CD4-positive, alpha-beta T cell treated with Interleukin-4 for 1 hour (primary cell): ENCODE measurements around the gene FUCA2.
"Not testable (repeated sequence)": the region's sequence is repeated elsewhere in the genome, so short reads cannot be mapped to it uniquely, and the experiment has no call there.

Experiments used
- DNase-seq, 2 donors: peaks; one replicate each; pipeline ENCODE4 v3.0.0-alpha.2; 2020 to 2022

Gene FUCA2

DNA sequence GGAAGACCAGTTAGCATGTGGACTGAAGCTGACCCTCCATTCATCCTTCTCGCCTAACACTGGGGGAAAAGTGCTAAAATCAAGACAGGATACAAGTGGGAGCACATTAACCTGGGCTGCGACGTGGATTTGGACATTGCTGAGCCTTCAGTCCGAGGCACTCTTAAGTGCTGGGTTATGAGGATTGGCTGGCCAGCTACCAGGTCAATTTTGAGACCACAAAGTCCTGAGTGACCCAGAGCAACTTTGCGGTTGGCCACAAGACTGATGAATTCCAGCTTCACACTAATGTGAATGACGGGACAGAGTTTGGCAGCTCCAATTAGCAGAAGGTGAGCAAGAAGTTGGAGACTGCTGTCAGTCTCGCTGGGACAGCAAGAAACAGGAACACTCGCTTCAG is 20.7 kb downstream of the FUCA2 start:
- DNase-seq, result no peak

DNA sequence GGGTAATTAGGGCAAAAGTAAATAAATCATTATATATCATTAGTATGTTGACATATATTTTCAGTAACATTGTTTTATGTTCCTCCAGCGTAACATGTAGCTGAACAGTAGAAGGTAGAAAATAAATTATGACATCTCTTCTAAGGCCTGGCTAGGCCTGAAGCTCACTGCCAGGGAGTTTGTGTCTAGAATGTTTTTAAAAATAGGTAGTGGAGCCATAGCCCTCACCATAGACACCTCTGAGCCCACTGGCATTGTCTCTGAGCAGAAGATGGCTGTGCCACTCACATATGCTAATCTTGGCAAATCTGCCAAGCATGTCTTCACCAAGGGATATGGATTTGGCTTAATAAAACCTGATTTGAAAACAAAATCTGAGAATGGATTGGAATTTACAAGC is 21.3 kb downstream of the FUCA2 start:
- DNase-seq, result no peak

DNA sequence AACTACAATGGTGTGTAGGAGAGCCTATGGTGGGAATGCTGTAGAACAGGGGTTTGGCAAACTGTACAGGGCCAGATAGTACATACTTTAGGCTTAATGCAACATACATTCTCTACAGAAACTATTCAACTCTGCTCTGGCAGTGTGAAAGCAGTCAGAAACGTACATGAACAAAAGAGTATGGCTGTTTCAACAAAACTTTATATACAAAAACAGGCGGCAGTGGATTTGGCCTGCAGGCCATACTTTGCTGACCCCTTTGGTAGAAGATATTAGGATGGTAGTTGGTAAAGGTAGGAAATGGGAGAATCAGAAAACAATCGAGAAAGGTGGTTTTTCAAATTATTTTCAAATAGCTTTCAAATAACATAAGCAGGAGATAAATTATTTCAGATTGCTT is 24.8 kb downstream of the FUCA2 start:
- DNase-seq, result no peak

DNA sequence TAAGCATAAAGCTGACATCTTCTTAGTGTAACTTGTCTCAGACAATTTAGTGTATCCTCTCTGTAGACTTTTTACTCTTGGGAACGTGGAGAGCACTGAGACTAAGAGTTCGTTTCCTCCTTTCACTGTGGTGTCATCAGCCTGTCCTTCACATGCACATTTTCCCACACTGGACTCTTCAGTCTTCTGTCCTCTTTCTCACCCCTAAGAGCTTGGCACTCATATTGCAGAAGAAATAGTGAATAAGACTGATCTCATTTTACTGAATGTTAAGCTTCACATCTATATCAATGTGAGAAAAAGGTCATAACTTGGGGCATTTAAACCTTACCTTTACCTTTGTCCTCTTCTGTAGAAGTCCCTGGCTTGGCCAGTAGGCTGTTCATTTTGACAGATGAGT is 25.6 kb downstream of the FUCA2 start:
- no peak for DNase-seq

DNA sequence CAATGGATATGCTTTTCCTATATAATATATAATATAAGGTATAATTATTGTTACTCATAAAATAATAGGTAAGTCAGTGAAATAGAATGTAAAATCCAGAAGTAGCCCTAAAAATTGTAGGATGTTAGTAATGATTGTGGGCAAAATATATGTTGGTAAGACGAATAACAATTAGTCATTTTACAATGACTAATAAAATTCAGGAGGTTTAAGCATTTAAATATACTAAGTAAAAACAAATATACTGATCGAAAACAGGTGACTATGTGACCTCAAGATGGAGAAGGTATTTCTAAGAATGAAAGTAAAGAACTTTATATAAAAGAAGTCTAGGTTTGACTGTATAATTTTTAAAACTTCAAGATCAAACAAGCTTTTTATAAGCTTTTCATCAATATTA is 28.9 kb downstream of the FUCA2 start:
- no peak for DNase-seq

DNA sequence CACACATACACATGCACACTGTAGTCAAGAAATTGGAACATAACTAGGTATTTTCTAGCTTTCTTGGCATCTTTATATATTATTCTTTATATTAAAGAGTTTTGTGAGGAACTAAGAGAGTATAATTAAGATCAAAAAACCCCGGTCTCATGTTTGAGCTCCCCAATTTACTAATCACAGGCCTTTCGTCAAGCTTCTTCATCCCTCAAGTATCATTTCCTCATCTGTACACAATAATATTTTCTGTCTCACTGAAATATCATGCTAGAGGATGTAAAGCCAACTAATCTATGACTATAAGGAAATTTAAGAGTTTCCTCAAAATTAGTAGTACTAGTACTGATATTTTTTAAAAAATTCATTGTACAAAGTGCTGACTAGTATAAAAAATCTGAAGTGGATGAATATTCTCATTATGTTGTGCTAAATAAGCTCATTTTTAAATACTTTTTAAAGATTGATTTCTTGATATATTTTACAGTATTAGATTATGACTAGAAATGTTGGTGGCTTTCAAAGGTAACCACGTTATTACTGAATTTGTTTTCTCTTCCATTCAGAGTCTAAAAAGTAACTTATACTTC is 32.9 kb downstream of the FUCA2 start:
- no peak for DNase-seq

DNA sequence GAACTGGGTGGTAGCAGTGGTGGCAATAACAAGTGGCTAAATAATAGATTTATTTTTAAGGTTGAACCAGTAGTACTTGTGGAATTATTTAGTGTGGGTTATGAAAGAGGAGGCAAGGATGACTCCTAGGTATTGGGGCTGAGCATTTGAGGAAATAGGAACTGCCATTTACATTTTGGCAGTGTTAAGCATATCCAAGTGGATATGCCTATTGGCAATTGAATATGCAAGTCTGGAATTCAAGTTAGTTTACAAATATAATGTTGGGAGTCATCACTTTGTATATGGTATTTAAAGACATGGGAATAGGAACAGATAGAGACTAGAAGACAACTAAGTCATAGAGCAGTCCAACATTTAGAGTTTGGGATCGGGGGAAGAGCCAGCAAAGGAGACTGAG is 35.0 kb downstream of the FUCA2 start:
- DNase-seq, result no peak

DNA sequence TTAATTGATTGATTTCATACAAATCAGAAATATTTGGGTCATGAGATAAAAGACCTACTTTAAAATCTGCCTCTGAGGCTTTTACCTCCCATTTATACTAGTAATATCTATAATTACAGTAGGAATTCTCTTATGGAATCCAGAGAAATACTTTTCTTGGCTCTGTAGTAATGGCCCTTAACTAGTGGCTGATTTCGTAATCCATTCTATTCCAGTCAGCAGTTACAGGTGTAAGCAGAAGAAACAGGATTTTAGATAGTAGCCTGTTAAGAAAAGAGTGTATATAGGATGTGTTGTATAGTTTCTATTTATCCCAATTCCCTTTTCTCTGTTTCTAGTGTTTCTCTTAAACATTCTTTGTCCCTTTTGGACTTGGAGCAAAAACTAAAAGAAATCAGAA is 39.7 kb downstream of the FUCA2 start:
- no peak for DNase-seq

DNA sequence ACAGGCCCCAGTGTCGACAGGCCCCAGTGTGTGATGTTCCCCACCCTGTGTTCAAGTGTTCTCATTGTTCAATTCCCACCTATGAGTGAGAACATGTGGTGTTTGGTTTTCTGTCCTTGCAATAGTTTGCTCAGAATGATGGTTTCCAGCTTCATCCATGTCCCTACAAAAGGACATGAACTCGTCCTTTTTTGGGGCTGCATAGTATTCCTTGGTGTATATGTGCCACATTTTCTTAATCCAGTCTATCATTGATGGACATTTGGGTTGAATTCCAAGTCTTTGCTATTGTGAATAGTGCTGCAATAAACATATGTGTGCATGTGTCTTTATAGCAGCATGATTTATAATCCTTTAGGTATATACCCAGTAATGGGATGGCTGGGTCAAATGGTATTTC is 42.7 kb downstream of the FUCA2 start:
- not testable (repeated sequence) for DNase-seq

DNA sequence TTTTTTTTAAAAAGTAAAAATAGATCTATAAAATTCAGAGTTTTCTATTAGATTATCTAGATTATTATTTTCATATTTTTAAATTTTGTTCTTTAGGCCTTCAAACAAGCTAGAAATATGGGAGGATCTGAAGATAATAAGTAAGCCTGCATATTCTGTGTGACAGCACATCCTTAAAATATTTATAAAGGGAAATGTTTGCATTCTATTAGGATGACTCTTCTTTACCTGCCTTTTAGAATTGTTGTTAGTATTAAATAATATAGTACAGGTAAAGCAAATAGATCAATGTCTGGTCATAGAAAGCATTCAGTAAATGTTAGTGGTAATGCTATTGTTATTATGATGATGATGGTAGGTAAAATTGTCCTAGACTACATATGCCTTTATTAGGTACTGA is 43.5 kb downstream of the FUCA2 start:
- no peak for DNase-seq

DNA sequence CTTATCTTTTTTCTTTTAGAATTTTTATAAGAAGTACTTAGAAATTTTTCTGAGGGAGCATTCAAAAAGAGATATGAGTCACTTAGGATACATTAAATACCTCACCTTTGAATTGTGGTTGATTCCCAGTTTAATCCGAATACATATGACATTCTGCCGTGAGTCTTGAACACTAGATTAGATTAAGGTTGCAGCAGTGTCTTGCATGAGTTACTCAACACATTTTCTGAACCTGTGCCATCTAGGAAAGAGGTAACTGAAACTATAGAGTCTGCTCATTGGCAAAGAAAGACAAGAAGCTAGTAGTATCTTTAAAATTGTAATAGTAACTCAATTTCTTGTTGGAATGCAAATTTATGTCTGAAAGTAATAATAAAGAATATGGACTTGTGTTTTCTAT is 46.0 kb downstream of the FUCA2 start:
- no peak for DNase-seq

DNA sequence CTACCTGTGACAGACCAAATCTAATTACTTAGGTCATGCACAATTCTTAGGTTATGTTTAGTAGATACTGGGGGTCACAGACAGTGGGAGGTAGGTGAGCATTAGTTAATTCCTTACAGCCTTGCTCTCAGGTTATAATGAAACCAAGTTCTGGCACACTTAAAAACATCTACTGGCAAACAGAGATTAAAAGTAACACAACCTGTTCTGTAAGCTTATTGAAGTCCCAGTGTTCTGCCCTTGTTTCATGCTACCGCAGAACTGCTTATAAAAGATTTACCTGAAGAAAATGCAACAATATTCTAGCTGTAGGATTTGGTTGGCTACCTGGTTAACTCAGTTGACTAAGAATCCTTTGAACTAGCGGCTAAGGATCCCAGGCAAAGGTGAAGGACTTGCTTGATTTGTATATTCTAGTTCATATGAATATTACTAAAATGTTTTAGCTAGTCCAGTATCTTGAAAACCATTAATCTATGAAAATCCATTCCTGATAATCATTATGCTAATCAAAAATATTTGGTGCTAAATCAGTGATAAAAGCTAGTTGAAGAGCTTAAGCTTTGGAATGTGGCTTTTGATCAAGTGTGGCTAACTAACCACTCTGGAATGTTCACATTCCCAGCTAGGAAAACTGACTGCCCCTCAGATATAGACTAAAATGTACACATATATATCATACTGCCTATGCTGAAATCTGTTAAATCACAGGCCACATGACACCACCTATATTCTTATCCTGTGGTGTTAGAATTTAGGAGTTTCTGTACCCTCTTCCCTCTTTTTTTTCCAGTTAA is 53.8 kb downstream of the FUCA2 start:
- DNase-seq, result no peak

DNA sequence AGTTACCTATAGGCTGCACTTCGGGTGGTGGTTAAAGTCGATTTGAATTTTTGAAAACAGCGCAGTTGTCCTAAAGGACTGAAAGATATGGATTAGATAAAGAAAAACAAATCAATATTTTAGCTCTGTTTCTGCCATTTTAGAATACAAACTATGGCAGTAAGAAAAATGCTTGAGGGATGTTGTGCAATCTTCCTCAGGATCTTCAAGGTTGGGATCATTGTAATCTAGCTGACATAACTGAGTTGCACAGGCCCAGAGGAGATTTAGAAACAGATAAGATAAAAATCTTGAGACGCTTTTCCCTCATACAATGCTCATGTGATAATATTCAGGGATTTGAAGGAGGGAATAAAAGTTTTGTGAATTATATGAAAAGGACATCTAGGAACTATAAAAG is 60.0 kb downstream of the FUCA2 start:
- no peak for DNase-seq

DNA sequence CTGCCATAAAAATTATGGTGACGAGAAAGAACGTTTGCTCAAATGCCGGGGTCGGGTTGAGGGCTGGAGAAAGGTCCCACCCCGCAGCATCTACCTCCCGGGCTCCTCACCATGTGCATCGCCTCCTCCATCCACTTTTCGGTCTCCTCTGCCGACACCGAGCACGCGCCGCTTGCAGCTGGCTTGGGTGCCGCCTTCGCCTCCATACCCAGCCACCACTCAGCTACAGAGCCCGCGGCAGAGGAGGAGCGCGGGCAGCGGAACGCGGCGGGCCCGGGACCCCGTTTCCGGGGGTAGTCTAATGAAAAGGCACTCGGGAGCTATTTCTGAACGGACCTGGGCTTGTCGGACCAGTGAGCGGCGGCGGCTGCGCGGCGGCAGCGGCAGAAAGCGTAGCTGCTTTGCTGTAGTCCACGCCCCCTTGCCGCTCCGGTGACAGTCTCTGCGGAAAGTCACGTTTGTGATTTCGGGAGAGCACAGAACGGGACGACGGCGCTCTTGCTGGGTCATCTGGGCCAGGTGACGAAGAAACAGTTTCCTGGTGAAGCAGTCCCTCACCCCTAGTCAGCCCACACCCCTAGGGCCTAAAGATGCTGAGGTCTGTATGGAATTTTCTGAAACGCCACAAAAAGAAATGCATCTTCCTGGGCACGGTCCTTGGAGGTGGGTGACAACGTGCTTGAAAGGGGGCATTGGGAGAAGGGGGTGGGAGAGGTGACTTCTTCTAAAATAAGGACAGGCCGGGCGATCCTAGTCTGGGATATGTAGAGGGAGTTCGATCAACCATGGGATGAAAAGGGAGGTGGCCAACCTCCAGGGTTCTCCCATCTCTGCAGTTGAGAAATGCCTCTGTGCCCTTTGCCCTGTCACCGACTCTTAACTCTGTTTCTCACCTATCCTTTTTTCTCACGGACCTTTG is 60.8 kb downstream of the FUCA2 start, which contains the start of the genes ADAT2 and PEX3:
ADAT2 (minus strand) TSS at position 243 of the 919 bp plus-strand sequence; CDS start at position 206, 37 bp downstream.
PEX3 (plus strand) TSS at position 353 of the 919 bp plus-strand sequence; CDS start at position 591, 238 bp downstream.
- peak; percentile 93 to 94 for DNase-seq

DNA sequence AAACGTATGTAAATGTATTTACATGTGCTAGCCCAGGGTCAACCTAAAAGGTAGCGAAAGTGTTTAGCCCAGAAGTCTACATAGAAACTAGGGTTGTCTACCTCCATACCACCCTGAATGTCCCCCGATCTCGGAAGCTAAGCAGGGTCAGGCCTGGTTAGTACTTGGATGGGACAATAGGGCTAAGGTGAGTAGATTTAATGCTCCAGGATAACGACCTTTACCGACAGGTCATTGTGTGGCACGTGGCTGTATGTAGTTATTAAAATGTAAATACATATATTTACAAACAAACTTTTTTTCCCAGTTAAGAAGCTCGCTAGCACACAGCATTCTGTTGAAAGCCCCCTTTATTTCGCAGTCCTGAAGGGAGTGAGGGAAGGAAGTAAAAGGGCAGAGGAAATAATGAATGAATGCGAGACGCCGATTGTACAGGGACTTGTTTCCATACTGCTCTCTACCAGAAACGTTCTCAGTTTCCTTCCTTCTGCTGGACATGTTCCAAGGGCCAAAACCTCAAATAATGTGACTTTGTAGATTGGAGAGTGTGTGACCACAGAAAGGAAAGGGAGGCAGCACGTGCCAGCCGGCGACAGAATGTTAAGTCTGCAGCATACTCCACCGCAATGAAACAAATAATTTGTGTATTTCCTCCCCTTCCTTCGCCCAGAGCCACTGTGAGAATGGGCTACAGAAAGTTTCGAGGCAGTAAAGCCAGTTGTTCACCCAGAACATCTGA is 61.6 kb downstream of the FUCA2 start:
- DNase-seq, result peak; percentile 61 to 75

DNA sequence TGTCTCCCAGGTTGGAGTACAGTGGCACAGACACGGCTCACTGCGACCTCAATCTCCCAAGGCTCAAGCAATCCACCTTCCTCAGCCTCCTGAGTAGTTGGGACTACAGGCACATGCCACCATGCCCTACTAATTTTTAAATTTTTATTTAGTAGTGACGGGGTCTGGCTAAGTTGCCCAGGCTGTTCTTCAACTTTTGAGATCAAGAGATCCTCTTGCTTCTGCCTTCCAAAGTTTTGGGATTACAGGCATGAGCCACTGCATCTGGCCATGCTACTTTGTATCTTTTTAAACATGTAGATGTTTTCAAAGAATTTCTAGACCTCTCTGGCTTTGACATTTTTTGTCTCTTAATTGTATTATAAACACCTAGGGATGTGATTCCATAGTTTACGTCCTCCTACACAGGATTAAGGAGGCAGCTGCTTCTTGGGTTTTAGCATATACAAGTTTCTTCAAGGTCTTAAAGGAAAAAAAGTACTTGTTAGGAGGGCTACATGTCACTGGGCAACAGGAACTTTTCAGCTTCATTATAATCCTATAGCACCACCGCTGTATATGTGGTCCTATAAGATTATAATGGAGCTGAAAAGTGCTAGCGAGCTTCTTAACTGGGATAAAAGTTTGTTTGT is 62.3 kb downstream of the FUCA2 start:
- DNase-seq, result no peak

DNA sequence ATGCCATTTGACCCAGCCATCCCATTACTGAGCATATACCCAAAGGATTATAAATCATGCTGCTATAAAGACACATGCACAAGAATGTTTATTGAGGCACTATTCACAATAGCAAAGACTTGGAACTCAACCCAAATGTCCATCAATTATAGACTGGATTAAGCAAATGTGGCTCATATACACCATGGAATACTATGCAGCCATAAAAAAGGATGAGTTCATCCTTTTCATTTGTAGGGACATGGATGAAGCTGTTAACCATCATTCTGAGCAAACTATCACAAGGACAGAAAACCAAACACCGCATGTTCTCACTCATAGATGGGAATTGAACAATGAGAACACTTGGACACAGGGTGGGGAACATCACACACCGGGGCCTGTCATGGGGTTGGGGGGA is 63.7 kb downstream of the FUCA2 start:
- DNase-seq, result not testable (repeated sequence)
